K562 (cell line): Measurements from ENCODE around the gene SMIM8. TPM values are rescaled to one million over a fixed set of nuclear protein-coding genes. Genes with fewer than 3 reads are reported as not detected.

Source experiments
- ATAC-seq: fragments of 200-7000 bp; cut with Tn5 transposase; 3 replicates; pipeline ENCODE4 v1.9.1; 2020; ENCODE audit warnings: moderate library complexity
- BruUV-seq: library from RNA; stranded (reverse); fragments of 400-500 nt; replicated peaks from 2 replicates; lab custom pipeline; 2021; lab: Mats Ljungman, UMichigan
- CTCF ChIA-PET: fragments of 300-600 bp; formaldehyde crosslinking; extraction: SDS; loops from one replicate; lab custom pipeline; 2021; ENCODE audit warnings: low intra/inter-chr PET ratio; lab: Yijun Ruan, JAX
- POLR2A ChIA-PET: fragments of 300-600, 350-650 bp; sonication (Branson Sonifier 250); formaldehyde crosslinking; extraction: SDS; loops from one replicate; lab custom pipeline; 2021; ENCODE audit warnings: antibody characterized with exemption, inconsistent platforms; lab: Yijun Ruan, JAX
- DNase-seq, 4 experiments: peaks; one replicate each; pipeline versions ENCODE4 v3.0.0 to v3.0.0-alpha.2; 2011 to 2018; ENCODE audit warnings: low spot score in 3 of 4, mixed read lengths in 3 of 4; ENCODE audit errors: extremely low read depth in 1 of 4
- FAIRE-seq: peaks from 2 replicates; lab custom pipeline; 2011; peaks lifted over from hg19 to GRCh38; lab: Jason Lieb, UNC
- H2AFZ ChIP-seq: 2 replicates; pipeline ENCODE4 v1.6.0; 2011; ENCODE audit warnings: low read depth, low read length, control low read depth, inconsistent platforms
- H3K27ac ChIP-seq: fragments of 200-600 bp; 3 replicates; pipeline ENCODE4 v1.8.0; 2011; ENCODE audit warnings: low read depth, mild to moderate bottlenecking, control low read depth, inconsistent platforms, low read length, moderate library complexity, mixed read lengths; ENCODE audit errors: extremely low read depth
- H3K27me3 ChIP-seq, 2 experiments: fragments of 300-600 bp in 1 of 2; 2 replicates in 1 of 2; 3 replicates in 1 of 2; pipeline versions ENCODE4 v1.6.0 to v1.8.0; 2011; ENCODE audit warnings: inconsistent platforms in 2 of 2, low read length in 2 of 2, mild to moderate bottlenecking in 1 of 2, mixed read lengths in 1 of 2, moderate library complexity in 1 of 2; ENCODE audit not compliant: control insufficient read depth in 2 of 2, insufficient read depth in 2 of 2
- H3K36me3 ChIP-seq: fragments of 300-600 bp; 3 replicates; pipeline ENCODE4 v1.8.0; 2011; ENCODE audit warnings: mild to moderate bottlenecking, low read length, inconsistent platforms; ENCODE audit not compliant: control insufficient read depth, insufficient read depth
- H3K4me1 ChIP-seq, 2 experiments: fragments of 200-600 bp in 1 of 2; replicated peaks in 1 of 2; 2 replicates in 1 of 2; 3 replicates in 1 of 2; pipeline versions ENCODE4 v1.5.1 to v1.8.0; 2011; ENCODE audit warnings: inconsistent platforms in 2 of 2, low read length in 2 of 2, mild to moderate bottlenecking in 1 of 2, mixed read lengths in 1 of 2, moderate library complexity in 1 of 2; ENCODE audit not compliant: control insufficient read depth in 2 of 2, insufficient read depth in 2 of 2
- H3K4me2 ChIP-seq: 2 replicates; pipeline ENCODE4 v1.6.1; 2011; ENCODE audit warnings: low read length, control low read depth, inconsistent platforms, mixed read lengths; ENCODE audit not compliant: insufficient read depth
- H3K4me3 ChIP-seq: fragments of 200-600 bp; sonication (generic), shearing (Covaris generic); 2 replicates; pipeline ENCODE4 v1.5.1; 2016; ENCODE audit warnings: control low read depth, inconsistent platforms
- H3K79me2 ChIP-seq: fragments of 200-600 bp; 3 replicates; pipeline ENCODE4 v1.8.0; 2011; ENCODE audit warnings: low read length, inconsistent platforms; ENCODE audit not compliant: control insufficient read depth, insufficient read depth
- H3K9ac ChIP-seq, 2 experiments: 2 replicates each; pipeline versions ENCODE4 v1.6.0 to v1.6.1; 2011; ENCODE audit warnings: low read depth in 2 of 2, low read length in 2 of 2, control low read depth in 1 of 2, inconsistent platforms in 1 of 2, mild to moderate bottlenecking in 1 of 2, mixed read lengths in 1 of 2; ENCODE audit not compliant: insufficient read depth in 1 of 2
- H3K9me1 ChIP-seq: one replicate; pipeline ENCODE4 v1.6.0; 2011; ENCODE audit warnings: inconsistent platforms, mild to moderate bottlenecking, low read length, moderate library complexity; ENCODE audit not compliant: control insufficient read depth, insufficient read depth
- H3K9me3 ChIP-seq: replicated peaks from 2 replicates; pipeline ENCODE4 v1.5.1; 2011; ENCODE audit warnings: low read depth, low read length, inconsistent platforms; ENCODE audit not compliant: control insufficient read depth, insufficient read depth
- H4K20me1 ChIP-seq: replicated peaks from 2 replicates; pipeline ENCODE4 v1.6.1; 2011; ENCODE audit warnings: low read length, inconsistent platforms, mixed read lengths; ENCODE audit not compliant: control insufficient read depth, insufficient read depth
- ATF7 ChIP-seq: fragments of 450-650 bp; IDR thresholded peaks from 2 replicates; pipeline ENCODE4 v1.7.1; 2014; ENCODE audit warnings: mild to moderate bottlenecking, moderate library complexity
- CBFA2T3 ChIP-seq: fragments of 450-650 bp; IDR thresholded peaks from 2 replicates; pipeline ENCODE4 v1.6.1; 2017
- CXXC5 ChIP-seq: fragments of 250-450 bp; sonication (Bioruptor Pico); IDR thresholded peaks from 2 replicates; pipeline ENCODE4 v1.8.0; 2022; ENCODE audit warnings: inconsistent platforms, mild to moderate bottlenecking, moderate library complexity
- DNMT1 ChIP-seq: fragments of 450-650 bp; IDR thresholded peaks from 2 replicates; pipeline ENCODE4 v1.6.1; 2016; ENCODE audit warnings: antibody characterized with exemption, mild to moderate bottlenecking
- JUND ChIP-seq, 2 experiments: IDR thresholded peaks; 2 replicates in 1 of 2; 3 replicates in 1 of 2; pipeline ENCODE4 v1.6.1; 2011; ENCODE audit warnings: borderline replicate concordance in 2 of 2, low read depth in 2 of 2, low read length in 2 of 2, improper control_type of control experiment in 1 of 2, missing biosample characterization in 1 of 2, missing genetic modification characterization in 1 of 2, missing genetic modification reagents in 1 of 2
- KLF13 ChIP-seq: fragments of 450-650 bp; IDR thresholded peaks from 2 replicates; pipeline ENCODE4 v1.6.1; 2016; ENCODE audit warnings: missing genetic modification characterization, low read depth, mild to moderate bottlenecking, missing compliant biosample characterization, moderate library complexity, borderline replicate concordance
- POLR2AphosphoS5 ChIP-seq: IDR thresholded peaks from 2 replicates; pipeline ENCODE4 v1.6.1; 2011; ENCODE audit warnings: mild to moderate bottlenecking, low read depth, low read length, moderate library complexity; ENCODE audit not compliant: control insufficient read depth, insufficient read depth
- PTTG1 ChIP-seq: fragments of 450-650 bp; IDR thresholded peaks from 2 replicates; pipeline ENCODE4 v1.6.1; 2016; ENCODE audit warnings: low read depth, mild to moderate bottlenecking, missing genetic modification characterization, missing compliant biosample characterization
- SMAD1 ChIP-seq: fragments of 150-350 bp; IDR thresholded peaks from 2 replicates; pipeline ENCODE4 v1.6.1; 2014; ENCODE audit warnings: low read length, low read depth; ENCODE audit not compliant: partially characterized antibody
- SMARCC2 ChIP-seq: fragments of 450-650 bp; IDR thresholded peaks from 2 replicates; pipeline ENCODE4 v1.6.1; 2017; ENCODE audit warnings: antibody characterized with exemption, moderate library complexity, mild to moderate bottlenecking, low read depth
- TARDBP ChIP-seq: fragments of 450-650 bp; IDR thresholded peaks from 2 replicates; pipeline ENCODE4 v1.6.1; 2016
- ZC3H4 ChIP-seq: sonication (generic); formaldehyde crosslinking; IDR thresholded peaks from 2 replicates; pipeline ENCODE4 v1.9.0; 2021; ENCODE audit warnings: missing genetic modification reagents, borderline replicate concordance
- ZNF253 ChIP-seq: fragments of 250-450 bp; sonication (Bioruptor Pico); conservative IDR thresholded peaks from 2 replicates; pipeline ENCODE4 v1.6.1; 2021; ENCODE audit warnings: mild to moderate bottlenecking
- ZNF592 ChIP-seq: fragments of 450-650 bp; IDR thresholded peaks from 2 replicates; pipeline ENCODE4 v1.6.1; 2017; ENCODE audit warnings: antibody characterized with exemption, mild to moderate bottlenecking
- WGBS: fragments of 100-300 bp; shearing (Covaris generic); methylation state at CpG from one replicate; pipeline ENCODE4 v1.1.6; 2016; ENCODE audit warnings: low coverage, mixed read lengths; ENCODE audit not compliant: insufficient coverage; ENCODE audit errors: missing lambda C conversion rate; 5-methylcytosine and 5-hydroxymethylcytosine counted together
- in situ Hi-C: fragments of 300-500 bp; cut with MboI; formaldehyde crosslinking; loops from 4 replicates; pipeline ENCODE4 v1.15.0; 2018; ENCODE audit warnings: inconsistent platforms, mixed read lengths
- intact Hi-C: fragments of 100-400 bp; cut with micrococcal nuclease; formaldehyde crosslinking; loops from 2 replicates; pipeline ENCODE4 v1.14.2; 2022
- polyA plus RNA-seq, 8 experiments: library from polyadenylated mRNA; depleted of rRNA in 4 of 8; stranded (reverse) in 5 of 8; unstranded in 3 of 8; fragments of >200 nt; fragmentation: Nextera tagmentation in 2 of 8; fragmentation: Illumina TruSeq in 1 of 8; extraction: Ambion mirVana in 2 of 8; extraction: Trizol in 1 of 8; gene quantifications; 2 replicates each; pipeline versions ENCODE4 v1.2.1 to v1.2.3, GENCODE V29; 2011 to 2014; ENCODE audit warnings: inconsistent platforms in 1 of 8, missing spikeins in 1 of 8
- total RNA-seq, 7 experiments: library from RNA; depleted of rRNA in 6 of 7; stranded (reverse); fragments of >200 nt in 6 of 7; fragmentation: Illumina TruSeq in 2 of 7; extraction: Trizol in 2 of 7; gene quantifications; 2 replicates each; pipeline versions ENCODE4 v1.2.1 to v1.2.3, GENCODE V29; 2011 to 2021; ENCODE audit warnings: low replicate concordance in 1 of 7
- TF ChIP-seq, protein P1 (sequence below): fragments of 250-450 bp; sonication (Bioruptor Pico); IDR thresholded peaks from 2 replicates; pipeline ENCODE4 v1.5.0; 2020; ENCODE audit warnings: mild to moderate bottlenecking, borderline replicate concordance

SMIM8 gene
- total and polyA plus RNA-seq, 9 of the 15 experiments (the other 6 are each of a cell fraction or from before 2014, with no cell fraction given) = 8.3 to 53.7 (median 15.1) TPM

- TF ChIP-seq ZNF592 (0 out of 2 replicates have a peak, but pooled peaks have one; percentile 26), CBFA2T3 (peak; percentile 6; the same call in 1 of the 2 replicates), JUND (IDR thresholded peaks at IDR 0.05; ENCODE audit: borderline replicate concordance, low read depth, low read length) (peak; percentile 3; the same call in 1 of the 2 replicates), JUND (tag; IDR thresholded peaks at IDR 0.05; ENCODE audit: borderline replicate concordance, low read depth, low read length) (0 out of 3 replicates have a peak, but pooled peaks have one; percentile 47), ATF7 (peak; percentile 16; the same call in 1 of the 2 replicates)
Measured at GRCh38 chr6:87340230-87340629, 17.8 kb downstream of the SMIM8 start (continued).

DNA sequence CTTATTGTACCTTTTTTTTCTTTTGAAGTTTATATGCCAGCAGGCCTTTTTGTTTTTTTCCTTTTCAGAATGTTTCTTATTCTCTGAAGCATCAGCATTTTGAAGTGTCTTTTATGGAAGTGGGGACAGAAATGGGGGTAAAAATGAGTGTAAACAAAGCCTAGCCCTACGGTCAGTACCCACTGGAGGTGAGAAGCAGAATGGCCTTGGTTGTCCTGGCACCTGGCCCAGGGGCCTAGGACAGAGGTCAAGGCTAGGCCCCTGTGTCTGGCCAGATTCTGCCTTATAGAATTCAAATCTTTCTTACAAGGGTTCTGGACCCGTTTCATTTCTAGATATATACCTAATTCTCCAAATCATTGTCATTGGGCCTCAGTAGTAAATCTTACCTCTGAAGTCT lies 18.8 kb downstream of the SMIM8 start:
- no TSS peak for BruUV-seq
- H3K36me3 ChIP-seq = no peaks in the 10 kb centered on the region; the same call in 2 of the 3 replicates
- H2AFZ ChIP-seq = no peak overlapping the region
- H3K4me3 ChIP-seq = no peak overlapping the region
- no peak for ATAC-seq
- no peak overlapping the region for H3K4me2 ChIP-seq
- ChIA-PET POLR2A (no interaction called here), CTCF (no interaction called here)
- no peaks in the 10 kb centered on the region for H3K27me3 ChIP-seq
- H3K79me2 ChIP-seq = peaks cover 3% of the 10 kb centered on the region; the same call in 2 of the 3 replicates
- in situ Hi-C loops = no loop called here
- H3K4me1 ChIP-seq = peaks cover 3 to 17% of the 10 kb centered on the region in 2 experiments; a peak in 3 of 5 replicates
- no peak for DNase-seq
- peaks cover 3% of the 10 kb centered on the region for H3K9me1 ChIP-seq
- FAIRE-seq = no peak
- no peaks in the 10 kb centered on the region for H4K20me1 ChIP-seq
- WGBS = 93% methylated on average over 2 of the region's 2 CpGs
- H3K9ac ChIP-seq = no peak overlapping the region
- H3K27ac ChIP-seq = no peak overlapping the region
- H3K9me3 ChIP-seq = no peaks in the 10 kb centered on the region
- intact Hi-C loops = no loop called here
- no peak for TF ChIP-seq KLF13 (tag)
- no peak for TF ChIP-seq CXXC5
- no peak for TF ChIP-seq DNMT1
- no peak for TF ChIP-seq ZNF253 (CRISPR knock-in tag)
- TF ChIP-seq POLR2AphosphoS5 = no peak
- no peak for TF ChIP-seq SMARCC2
- TF ChIP-seq PTTG1 (tag) = no peak
- TF ChIP-seq, protein P1, sequence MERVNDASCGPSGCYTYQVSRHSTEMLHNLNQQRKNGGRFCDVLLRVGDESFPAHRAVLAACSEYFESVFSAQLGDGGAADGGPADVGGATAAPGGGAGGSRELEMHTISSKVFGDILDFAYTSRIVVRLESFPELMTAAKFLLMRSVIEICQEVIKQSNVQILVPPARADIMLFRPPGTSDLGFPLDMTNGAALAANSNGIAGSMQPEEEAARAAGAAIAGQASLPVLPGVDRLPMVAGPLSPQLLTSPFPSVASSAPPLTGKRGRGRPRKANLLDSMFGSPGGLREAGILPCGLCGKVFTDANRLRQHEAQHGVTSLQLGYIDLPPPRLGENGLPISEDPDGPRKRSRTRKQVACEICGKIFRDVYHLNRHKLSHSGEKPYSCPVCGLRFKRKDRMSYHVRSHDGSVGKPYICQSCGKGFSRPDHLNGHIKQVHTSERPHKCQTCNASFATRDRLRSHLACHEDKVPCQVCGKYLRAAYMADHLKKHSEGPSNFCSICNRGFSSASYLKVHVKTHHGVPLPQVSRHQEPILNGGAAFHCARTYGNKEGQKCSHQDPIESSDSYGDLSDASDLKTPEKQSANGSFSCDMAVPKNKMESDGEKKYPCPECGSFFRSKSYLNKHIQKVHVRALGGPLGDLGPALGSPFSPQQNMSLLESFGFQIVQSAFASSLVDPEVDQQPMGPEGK (CRISPR knock-in tag) = no peak
- no peak for TF ChIP-seq SMAD1
- no peak for TF ChIP-seq ZC3H4 (CRISPR knock-in tag)
- TF ChIP-seq TARDBP = no peak
